COLO668 (cell line): ENCODE data around the gene SV2C.

Source experiments
- DNase-seq: peaks from one replicate; lab custom pipeline; 2025; ENCODE audit not compliant: unreplicated experiment; lab: John Stamatoyannopoulos, UW

The SV2C gene

GRCh38 chr5:76163111-76163628 is 80.0 kb downstream of the SV2C start:
- no peak for DNase-seq

- DNase-seq, result no peak
Observed at GRCh38 chr5:76165029-76165428, 81.8 kb downstream of the SV2C start.

- no peak for DNase-seq
Observed at GRCh38 chr5:76165711-76166374, 82.7 kb downstream of the SV2C start.

- DNase-seq, result no peak
Observed at GRCh38 chr5:76166886-76167576, 83.8 kb downstream of the SV2C start.

- no peak for DNase-seq
Observed at GRCh38 chr5:76169146-76169905, 86.1 kb downstream of the SV2C start.

GRCh38 chr5:76174101-76174500 is 90.9 kb downstream of the SV2C start:
- DNase-seq, result no peak

- DNase-seq, result peak; percentile 11
Observed at GRCh38 chr5:76175051-76175666, 92.0 kb downstream of the SV2C start.

- DNase-seq, result no peak
Observed at GRCh38 chr5:76175821-76176403, 92.7 kb downstream of the SV2C start.

GRCh38 chr5:76177978-76178377 is 94.8 kb downstream of the SV2C start:
- DNase-seq, result no peak

GRCh38 chr5:76178913-76179312 is 95.7 kb downstream of the SV2C start:
- no peak for DNase-seq

GRCh38 chr5:76180814-76181805 is 97.9 kb downstream of the SV2C start:
- no peak for DNase-seq

- no peak for DNase-seq
Observed at GRCh38 chr5:76187386-76187785, 104.2 kb downstream of the SV2C start.

GRCh38 chr5:76190356-76190755 is 107.2 kb downstream of the SV2C start:
- no peak for DNase-seq

- DNase-seq, result no peak
Observed at GRCh38 chr5:76192837-76193236, 109.7 kb downstream of the SV2C start.

GRCh38 chr5:76193635-76194034 is 110.5 kb downstream of the SV2C start:
- DNase-seq, result no peak

GRCh38 chr5:76194340-76194739 is 111.2 kb downstream of the SV2C start:
- no peak for DNase-seq

- no peak for DNase-seq
Observed at GRCh38 chr5:76196457-76196856, 113.3 kb downstream of the SV2C start.

- no peak for DNase-seq
Observed at GRCh38 chr5:76196886-76197489, 113.8 kb downstream of the SV2C start.

GRCh38 chr5:76197726-76198125 is 114.5 kb downstream of the SV2C start:
- no peak for DNase-seq
